ENCODE results near the gene ADCY9.
"Not testable (repeated sequence)": the region's sequence is repeated elsewhere in the genome, so short reads cannot be mapped to it uniquely, and the experiment has no call there.

ADCY9 gene

DNA sequence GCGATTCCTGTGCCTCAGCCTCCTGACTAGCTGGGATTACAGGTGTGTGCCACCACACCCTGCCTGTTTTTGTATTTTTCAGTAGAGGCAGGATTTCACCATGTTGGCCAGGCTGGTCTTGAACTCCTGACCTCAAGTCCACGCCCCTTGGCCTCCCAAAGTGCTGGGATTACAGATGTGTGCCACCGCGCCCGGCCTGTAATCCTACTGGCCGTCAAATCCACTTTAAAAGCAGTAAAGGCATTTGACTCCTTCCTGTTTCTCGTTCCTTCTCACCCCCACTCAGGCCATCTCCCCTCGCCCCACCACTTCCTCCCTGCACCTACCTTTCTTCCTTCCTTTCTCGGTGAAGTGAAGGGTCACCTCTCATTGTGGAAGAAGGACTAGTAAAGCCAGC is 166.3 kb downstream of the ADCY9 start:
- Mint-ChIP-seq H3K27ac (no peak overlapping the region), H3K4me3 (no peak overlapping the region), H3K4me1 (peaks cover 6% of the 10 kb centered on the region), H3K9me3 (peaks cover 2% of the 10 kb centered on the region), H3K36me3 (no peaks in the 10 kb centered on the region), H3K27me3 (peaks cover 58% of the 10 kb centered on the region)
- ATAC-seq = no peak

DNA sequence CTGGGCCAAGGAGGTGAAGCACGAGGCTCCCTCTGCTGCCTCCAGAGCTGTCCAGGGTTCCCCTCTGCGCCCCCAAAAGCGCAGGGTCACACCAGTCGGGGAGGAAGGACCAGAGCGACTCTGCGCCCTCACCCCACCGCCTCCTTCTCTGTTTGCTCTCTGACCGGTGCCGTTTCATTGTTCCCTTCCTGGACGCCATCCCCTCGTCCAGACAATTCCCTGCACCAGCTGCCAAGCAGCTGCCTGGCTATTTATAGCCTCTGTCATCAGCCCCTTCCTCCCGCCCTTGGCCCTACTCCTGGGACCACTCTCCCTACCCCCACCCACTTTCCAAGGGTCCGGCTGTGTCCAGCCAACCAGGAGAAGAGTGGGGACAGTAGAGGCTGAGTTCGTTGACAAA is 167.0 kb downstream of the ADCY9 start:
- no peaks in the 10 kb centered on the region for H3K36me3 Mint-ChIP-seq
- H3K9me3 Mint-ChIP-seq = peaks cover 2% of the 10 kb centered on the region
- no peak overlapping the region for H3K27ac Mint-ChIP-seq
- no peak overlapping the region for H3K4me3 Mint-ChIP-seq
- H3K27me3 Mint-ChIP-seq = peaks cover 51% of the 10 kb centered on the region
- H3K4me1 Mint-ChIP-seq = peaks cover 6% of the 10 kb centered on the region
- no peak for ATAC-seq

DNA sequence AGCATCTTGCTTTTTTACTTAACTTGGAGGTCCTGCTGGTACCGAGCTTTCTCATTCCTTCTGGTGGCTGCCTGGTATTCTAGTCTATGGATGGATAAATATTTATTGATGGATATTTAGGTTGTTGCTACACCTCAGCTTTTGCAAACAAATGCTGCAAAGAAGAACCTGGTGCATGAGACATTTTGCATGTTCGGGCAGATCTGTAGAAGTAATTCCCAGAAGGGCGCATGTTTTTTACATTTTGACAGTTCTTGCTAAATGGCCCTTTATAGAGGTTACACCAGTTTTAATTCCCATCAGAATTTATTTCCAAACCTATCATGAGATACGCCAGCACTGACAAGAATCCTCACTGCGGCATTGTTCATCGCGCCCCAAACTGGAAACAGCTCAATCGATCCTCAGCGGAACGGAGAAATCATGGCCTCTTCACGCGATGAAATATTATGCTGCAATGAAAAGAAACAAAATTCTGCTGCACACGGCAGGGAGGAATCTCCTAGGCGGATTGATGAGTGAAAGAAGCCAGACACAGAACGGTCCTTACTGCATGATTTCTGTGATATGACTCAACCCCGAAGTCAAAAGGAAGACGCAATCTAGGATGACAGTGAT is 167.8 kb downstream of the ADCY9 start:
- Mint-ChIP-seq H3K9me3 (peaks cover 2% of the 10 kb centered on the region), H3K27ac (no peak overlapping the region), H3K4me1 (peaks cover 6% of the 10 kb centered on the region), H3K36me3 (no peaks in the 10 kb centered on the region), H3K4me3 (no peak overlapping the region), H3K27me3 (peaks cover 43% of the 10 kb centered on the region)
- ATAC-seq = no peak

DNA sequence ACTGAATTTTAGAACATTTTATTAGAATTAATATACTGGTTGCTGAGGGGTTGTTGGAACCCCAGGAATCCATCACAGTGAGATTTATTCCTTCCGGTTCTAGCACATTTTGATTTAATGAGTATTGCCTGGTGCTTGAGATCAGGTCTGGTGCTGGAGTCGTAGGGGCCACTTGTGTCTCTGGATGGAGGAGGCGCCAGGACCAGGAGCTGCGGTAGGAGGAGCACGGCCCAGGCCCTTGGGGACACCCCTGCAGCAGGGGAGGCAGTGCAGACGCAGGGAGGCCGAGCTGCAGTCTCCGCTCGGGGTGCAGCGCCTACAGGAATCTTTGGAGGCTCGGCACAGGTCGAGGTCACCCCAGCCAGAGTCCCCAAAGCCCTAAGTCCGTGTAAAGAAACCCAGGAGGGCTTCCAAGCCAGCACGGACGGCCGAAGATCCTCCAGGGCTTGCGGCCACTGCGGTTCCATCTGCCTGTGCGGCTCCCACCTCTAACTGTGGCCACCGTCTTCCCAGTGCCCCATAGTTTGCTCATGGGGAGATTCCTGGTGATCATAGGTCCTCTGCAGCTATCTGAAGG is 169.6 kb downstream of the ADCY9 start:
- Mint-ChIP-seq H3K9me3 (peaks cover 5% of the 10 kb centered on the region), H3K27ac (no peak overlapping the region), H3K27me3 (peaks cover 27% of the 10 kb centered on the region), H3K4me3 (no peak overlapping the region), H3K36me3 (no peaks in the 10 kb centered on the region), H3K4me1 (no peaks in the 10 kb centered on the region)
- no peak for ATAC-seq

DNA sequence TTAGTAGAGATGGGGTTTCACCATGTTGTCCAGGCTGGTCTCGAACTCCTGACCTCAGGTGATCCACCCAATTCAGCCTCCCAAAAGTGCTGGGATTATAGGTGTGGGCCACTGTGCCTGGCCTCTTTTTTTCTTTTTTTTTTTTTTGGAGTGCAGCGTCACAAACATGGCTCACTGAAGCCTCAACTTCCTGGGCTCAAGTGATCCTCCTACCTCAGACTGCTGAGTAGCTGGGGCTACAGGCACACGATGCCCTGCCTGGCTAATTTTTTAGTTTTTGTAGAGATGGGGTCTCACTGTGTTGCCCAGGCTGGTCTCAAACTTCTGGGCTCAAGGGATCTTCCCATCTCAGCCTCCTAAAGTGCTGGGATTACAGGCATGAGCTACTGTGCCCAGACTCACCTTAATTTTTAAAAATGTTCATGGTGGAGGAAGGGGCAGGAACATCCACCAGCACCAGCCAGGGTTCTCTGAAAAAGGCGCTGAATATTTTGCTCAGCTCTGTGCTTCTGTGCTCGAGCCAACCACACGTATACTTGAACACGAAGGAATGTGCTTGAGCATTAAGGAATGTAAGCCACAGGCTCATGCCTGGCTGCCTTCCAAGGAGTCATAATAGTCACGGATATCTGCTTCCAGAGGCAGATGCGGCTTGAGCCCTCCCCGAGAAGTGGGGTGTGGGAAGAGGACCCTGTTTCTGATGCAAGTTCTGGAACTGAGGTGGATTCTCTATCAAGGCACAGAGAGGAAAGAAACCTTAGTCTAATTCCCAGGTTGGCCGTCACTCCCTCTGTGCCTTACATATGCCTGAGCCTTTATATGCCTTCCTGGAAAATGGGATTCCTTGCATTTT is 170.3 kb downstream of the ADCY9 start:
- H3K27ac Mint-ChIP-seq = no peak overlapping the region
- H3K27me3 Mint-ChIP-seq = peaks cover 22% of the 10 kb centered on the region
- H3K9me3 Mint-ChIP-seq = peaks cover 5% of the 10 kb centered on the region
- no peaks in the 10 kb centered on the region for H3K36me3 Mint-ChIP-seq
- no peaks in the 10 kb centered on the region for H3K4me1 Mint-ChIP-seq
- no peak overlapping the region for H3K4me3 Mint-ChIP-seq
- no peak for ATAC-seq

DNA sequence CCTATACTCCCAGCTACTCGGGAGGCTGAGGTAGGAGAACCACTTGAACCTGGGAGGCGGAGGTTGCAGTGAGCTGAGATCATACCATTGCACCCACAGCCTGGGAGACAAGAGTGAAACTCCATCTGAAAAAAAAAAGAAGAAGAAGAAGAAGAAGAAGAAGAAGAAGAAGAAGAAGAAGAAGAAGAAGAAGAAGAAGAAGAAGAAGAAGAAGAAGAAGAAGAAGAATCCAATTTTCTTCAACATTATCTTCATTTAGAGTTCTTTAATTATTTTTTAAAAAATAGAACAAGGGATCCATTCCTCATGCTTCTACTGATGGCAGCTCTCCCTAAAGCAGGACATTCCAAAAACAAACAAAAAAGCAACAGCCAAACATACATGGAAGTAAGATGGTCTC is 171.8 kb downstream of the ADCY9 start:
- not testable (repeated sequence) for H3K36me3 Mint-ChIP-seq, H3K4me3 Mint-ChIP-seq, ATAC-seq, H3K27me3 Mint-ChIP-seq, H3K9me3 Mint-ChIP-seq, H3K4me1 Mint-ChIP-seq, H3K27ac Mint-ChIP-seq

DNA sequence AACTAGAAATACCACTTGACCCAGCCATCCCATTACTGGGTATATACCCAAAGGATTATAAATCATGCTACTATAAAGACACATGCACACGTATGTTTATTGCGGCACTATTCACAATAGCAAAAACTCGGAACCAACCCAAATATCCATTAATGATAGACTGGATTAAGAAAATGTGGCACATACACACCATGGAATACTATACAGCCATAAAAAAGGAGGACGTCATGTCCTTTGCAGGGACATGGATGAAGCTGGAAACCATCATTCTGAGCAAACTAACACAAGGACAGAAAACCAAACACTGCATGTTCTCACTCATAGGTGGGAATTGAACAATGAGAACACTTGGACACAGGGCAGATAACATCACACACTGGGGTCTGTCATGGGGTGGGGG is 174.1 kb downstream of the ADCY9 start:
- H3K27me3 Mint-ChIP-seq, H3K4me3 Mint-ChIP-seq, H3K4me1 Mint-ChIP-seq, ATAC-seq, H3K36me3 Mint-ChIP-seq, H3K27ac Mint-ChIP-seq, H3K9me3 Mint-ChIP-seq: not testable (repeated sequence)

DNA sequence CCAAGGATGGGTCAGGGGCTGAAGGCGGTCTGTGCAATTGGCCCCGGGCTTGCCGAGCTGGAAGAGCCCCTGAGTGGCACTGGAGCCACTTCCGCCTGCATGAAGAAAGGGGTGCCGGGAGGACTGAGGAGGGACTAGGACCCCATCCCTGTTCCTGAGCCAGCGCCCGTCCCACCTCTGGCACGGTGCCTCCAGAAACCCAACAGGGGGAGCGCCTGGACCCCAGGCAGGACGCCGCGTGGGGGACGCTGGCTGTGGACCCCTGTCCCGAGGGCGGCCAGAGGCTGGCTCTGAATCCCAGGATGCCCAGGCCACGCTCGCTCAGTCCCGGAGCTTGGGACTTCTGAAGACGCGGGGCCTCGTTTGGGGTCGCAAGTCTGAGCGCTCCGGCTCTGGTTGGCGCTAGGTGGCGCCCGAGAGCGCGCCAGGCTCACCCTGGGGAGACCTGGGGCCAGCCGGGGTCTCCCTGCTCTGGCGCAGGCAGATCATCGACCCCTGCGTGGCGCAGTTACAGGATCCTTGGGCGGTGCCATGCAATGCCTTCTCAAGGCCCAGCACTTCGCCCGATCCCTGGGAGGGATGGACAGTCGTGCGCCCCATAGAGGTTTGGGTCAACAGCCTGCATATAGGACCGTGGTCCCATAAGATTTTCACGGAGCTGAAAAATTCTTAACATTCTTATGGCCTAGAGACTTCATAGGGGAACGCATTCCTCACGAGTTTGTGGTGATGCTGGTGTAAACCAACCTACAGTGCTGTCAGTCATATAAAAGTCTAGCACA is 177.2 kb downstream of the ADCY9 start:
- no peak overlapping the region for H3K27ac Mint-ChIP-seq
- peak; percentile 74 for ATAC-seq
- peak overlapping the region; percentile 18 for H3K4me3 Mint-ChIP-seq

DNA sequence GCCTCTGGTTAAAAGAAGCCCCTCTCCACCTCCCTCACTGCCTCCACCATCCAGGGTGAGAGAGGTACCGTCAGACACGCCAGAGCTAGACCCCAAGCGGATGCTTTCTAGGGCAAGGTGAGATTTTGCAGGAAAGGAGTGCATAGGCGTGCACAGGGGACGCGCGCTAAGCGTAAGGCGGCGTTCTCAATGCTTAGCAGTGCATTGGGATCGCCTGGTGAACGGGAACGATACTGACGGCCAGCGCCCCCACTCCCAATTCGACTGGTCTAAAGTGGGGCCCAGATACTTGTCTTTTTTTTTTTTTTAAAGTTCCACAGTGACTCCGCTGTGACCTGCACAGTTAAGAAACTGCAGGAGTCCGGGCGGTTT is 177.8 kb downstream of the ADCY9 start:
- peak overlapping the region; percentile 18 for H3K4me3 Mint-ChIP-seq
- no peak overlapping the region for H3K27ac Mint-ChIP-seq
- peaks cover 14% of the 10 kb centered on the region for H3K27me3 Mint-ChIP-seq
- no peaks in the 10 kb centered on the region for H3K36me3 Mint-ChIP-seq
- peaks cover 6% of the 10 kb centered on the region for H3K4me1 Mint-ChIP-seq
- no peak for ATAC-seq
- H3K9me3 Mint-ChIP-seq = peaks cover 3% of the 10 kb centered on the region

More for the DNA sequence above, 177.2 kb downstream of the ADCY9 start:
- Mint-ChIP-seq H3K36me3 (no peaks in the 10 kb centered on the region), H3K27me3 (peaks cover 14% of the 10 kb centered on the region), H3K9me3 (peaks cover 3% of the 10 kb centered on the region), H3K4me1 (peaks cover 6% of the 10 kb centered on the region)

DNA sequence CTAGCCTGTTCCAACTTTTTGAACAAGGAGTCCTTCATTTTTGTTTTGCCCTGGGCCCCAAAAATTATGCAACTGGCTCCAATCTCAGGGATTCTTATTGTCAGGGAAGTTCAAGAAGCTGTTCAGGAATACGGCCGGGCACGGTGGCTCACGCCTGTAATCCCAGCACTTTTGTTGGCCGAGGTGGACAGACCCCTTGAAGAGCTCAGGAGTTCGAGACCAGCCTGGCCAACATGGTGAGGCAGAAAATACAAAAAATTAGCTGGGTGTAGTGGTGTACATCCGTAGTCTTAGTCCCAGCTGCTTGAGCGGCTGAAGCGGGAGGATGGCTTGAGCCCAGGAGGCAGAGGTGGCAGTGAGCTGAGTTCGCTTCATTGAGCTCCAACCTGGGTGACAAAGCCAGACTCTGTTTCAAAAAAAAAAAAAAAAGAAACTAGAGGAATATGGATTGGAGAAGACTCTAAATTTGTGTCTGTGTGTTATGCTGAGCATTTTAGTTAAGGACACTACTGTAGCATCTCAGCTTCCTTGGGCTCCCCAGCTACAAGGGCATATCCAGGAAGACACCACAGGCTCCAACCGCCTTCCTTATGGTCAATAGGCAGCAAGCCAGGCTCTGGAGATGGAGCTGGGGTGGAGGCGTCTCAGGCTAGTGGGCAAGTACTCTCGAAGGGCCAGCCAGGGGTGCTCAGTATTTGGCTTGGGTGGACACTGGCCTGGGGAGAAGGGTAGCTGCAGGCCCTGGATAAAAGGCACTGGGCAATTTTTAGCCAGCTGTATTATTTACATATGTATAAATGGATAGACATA is 179.0 kb downstream of the ADCY9 start:
- peaks cover 3% of the 10 kb centered on the region for H3K9me3 Mint-ChIP-seq
- no peaks in the 10 kb centered on the region for H3K36me3 Mint-ChIP-seq
- no peak for ATAC-seq
- H3K4me1 Mint-ChIP-seq = peaks cover 6% of the 10 kb centered on the region
- H3K27me3 Mint-ChIP-seq = peaks cover 14% of the 10 kb centered on the region
- no peak overlapping the region for H3K4me3 Mint-ChIP-seq
- H3K27ac Mint-ChIP-seq = no peak overlapping the region

DNA sequence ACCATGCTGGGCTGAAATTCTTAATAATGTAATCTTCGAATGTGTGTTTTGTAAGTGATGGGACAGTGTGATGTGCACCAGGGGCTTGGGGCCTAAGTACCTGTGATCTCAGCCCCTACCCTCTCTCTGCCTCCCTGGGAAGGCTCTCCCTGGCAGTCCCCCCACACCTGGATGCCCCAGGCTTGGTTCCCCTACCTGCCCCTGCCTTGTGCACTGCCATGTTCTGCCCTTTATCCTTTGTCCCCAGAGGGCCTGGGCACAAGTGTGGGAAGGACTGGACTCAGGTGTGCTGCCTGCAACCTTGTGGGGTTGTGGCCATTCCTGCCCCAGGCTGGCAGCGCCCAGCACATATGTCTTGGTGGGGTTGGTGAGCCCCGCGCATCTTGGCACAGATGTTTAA is 180.3 kb downstream of the ADCY9 start:
- ATAC-seq = no peak
- Mint-ChIP-seq H3K27ac (no peak overlapping the region), H3K36me3 (no peaks in the 10 kb centered on the region), H3K9me3 (no peaks in the 10 kb centered on the region), H3K27me3 (peaks cover 16% of the 10 kb centered on the region), H3K4me3 (no peak overlapping the region), H3K4me1 (peaks cover 6% of the 10 kb centered on the region)

DNA sequence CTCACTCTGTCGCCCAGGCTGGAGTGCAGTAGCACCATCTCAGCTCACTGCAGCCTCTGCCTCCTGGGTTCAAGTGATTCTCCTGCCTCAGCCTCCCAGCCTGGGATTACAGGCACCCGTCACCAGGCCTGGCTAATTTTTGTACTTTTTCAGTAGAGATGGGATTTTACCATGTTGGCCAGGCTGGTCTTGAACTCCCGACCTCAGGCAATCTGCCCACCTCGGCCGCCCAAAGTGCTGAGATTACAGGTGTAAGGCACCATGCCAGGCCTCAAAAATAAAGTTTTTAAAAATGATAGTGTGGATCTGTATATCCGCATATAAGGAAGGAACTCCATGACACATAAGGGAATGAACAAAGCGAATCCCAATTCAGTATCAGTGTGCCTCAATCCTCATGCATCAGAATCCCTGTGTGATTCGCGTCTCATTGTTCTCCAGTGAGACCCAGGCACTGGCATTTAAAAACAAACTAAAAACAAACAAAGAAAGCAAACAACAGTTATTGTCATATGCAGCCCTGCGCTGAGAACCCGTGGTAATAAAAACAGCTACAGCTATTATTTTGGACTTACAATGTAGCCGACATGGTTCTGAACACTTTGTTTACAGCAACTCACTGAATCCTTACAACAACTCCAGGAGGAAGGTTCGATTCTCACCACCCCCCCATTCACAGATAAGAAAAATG is 181.6 kb downstream of the ADCY9 start:
- ATAC-seq = no peak
- no peaks in the 10 kb centered on the region for H3K36me3 Mint-ChIP-seq
- H3K9me3 Mint-ChIP-seq = no peaks in the 10 kb centered on the region
- no peak overlapping the region for H3K4me3 Mint-ChIP-seq
- peaks cover 25% of the 10 kb centered on the region for H3K27me3 Mint-ChIP-seq
- peaks cover 6% of the 10 kb centered on the region for H3K4me1 Mint-ChIP-seq
- H3K27ac Mint-ChIP-seq = no peak overlapping the region

DNA sequence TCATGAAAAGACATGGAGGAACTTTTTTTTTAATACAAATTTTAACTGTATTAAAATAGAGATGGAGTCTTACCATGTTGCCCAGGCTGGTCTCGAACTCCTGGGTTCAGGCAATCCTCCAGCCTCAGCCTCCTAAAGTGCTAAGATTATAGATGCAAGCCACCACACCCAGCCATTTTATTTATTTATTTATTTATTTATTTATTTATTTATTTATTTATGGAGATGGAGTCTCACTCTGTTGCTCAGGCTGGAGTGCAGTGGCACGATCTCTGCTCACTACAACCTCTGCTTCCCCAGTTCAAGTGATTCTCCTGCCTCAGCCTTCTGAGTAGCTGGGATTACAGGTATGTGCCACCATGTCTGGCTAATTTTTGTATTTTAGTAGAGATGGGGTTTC is 189.1 kb downstream of the ADCY9 start:
- H3K27me3 Mint-ChIP-seq = peaks cover 42% of the 10 kb centered on the region
- not testable (repeated sequence) for H3K4me1 Mint-ChIP-seq, H3K36me3 Mint-ChIP-seq, H3K27ac Mint-ChIP-seq, H3K4me3 Mint-ChIP-seq, ATAC-seq, H3K9me3 Mint-ChIP-seq

DNA sequence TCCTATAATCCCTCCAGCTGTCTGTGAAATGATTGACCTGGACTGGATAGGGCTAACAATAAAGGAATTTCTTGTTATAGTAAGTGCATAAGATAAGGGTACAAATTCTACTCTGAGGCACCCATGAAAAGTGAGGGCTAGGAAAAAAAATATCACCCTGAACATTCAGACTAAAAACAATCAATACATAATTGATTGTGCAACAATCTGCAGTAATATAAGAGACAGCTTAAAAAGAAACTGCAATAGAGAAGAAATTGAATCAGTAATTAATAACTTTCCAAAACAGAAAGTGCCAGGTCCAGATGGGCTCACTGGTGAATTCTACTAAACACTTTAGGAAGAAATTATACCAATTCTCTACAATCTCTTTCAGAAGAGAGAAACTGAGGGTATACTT is 191.5 kb downstream of the ADCY9 start:
- Mint-ChIP-seq H3K4me1 (no peaks in the 10 kb centered on the region), H3K9me3 (no peaks in the 10 kb centered on the region), H3K36me3 (no peaks in the 10 kb centered on the region), H3K4me3 (no peak overlapping the region), H3K27me3 (peaks cover 54% of the 10 kb centered on the region), H3K27ac (no peak overlapping the region)
- no peak for ATAC-seq

Data from stimulated activated memory B cell treated with anti-CD40 and anti-IgM and Interleukin-4, amounts not matched to agents 10 μg/mL and 1 μg/mL and 100 μg/mL, for 72 hours (primary cell).